ENCODE data around the gene ARHGAP1. TPM values are rescaled to one million over a fixed set of nuclear protein-coding genes. Genes with fewer than 3 reads are reported as not detected.
"Not testable (repeated sequence)": the region's sequence is repeated elsewhere in the genome, so short reads cannot be mapped to it uniquely, and the experiment has no call there.

The ARHGAP1 gene
- total RNA-seq, 1 experiment from 2014 or later: 29.3 TPM

GRCh38 chr11:46723359-46723680, 22.9 kb upstream of the ARHGAP1 start:
- no peak for DNase-seq (ENCODE audit: low spot score)

- no peak for DNase-seq (ENCODE audit: low spot score)
These were observed 22.3 kb upstream of the ARHGAP1 start for GRCh38 chr11:46722566-46723358.

GRCh38 chr11:46721286-46721685, 20.9 kb upstream of the ARHGAP1 start:
- DNase-seq (ENCODE audit: low spot score): no peak

- DNase-seq (ENCODE audit: low spot score): no peak
These were observed 19.3 kb upstream of the ARHGAP1 start for GRCh38 chr11:46719543-46720218.

- no peak for DNase-seq (ENCODE audit: low spot score)
These were observed 18.7 kb upstream of the ARHGAP1 start, which contains the start of gene F2 for GRCh38 chr11:46719048-46719542. TSS of gene F2 (plus strand) at chr11:46719213. CDS start at chr11:46719236, 23 bp downstream.

- peak; percentile 73 for DNase-seq (ENCODE audit: low spot score)
These were observed 18.0 kb upstream of the ARHGAP1 start for GRCh38 chr11:46718155-46719019.

- not testable (repeated sequence) for DNase-seq (ENCODE audit: low spot score)
These were observed 17.4 kb upstream of the ARHGAP1 start for GRCh38 chr11:46717825-46718154.

- DNase-seq (ENCODE audit: low spot score): no peak
These were observed 12.6 kb upstream of the ARHGAP1 start for GRCh38 chr11:46712874-46713576.

GRCh38 chr11:46711303-46711702, 10.9 kb upstream of the ARHGAP1 start:
- DNase-seq (ENCODE audit: low spot score): no peak

- DNase-seq (ENCODE audit: low spot score): no peak
These were observed 10.4 kb upstream of the ARHGAP1 start for GRCh38 chr11:46710821-46711269.

- DNase-seq (ENCODE audit: low spot score): not testable (repeated sequence)
These were observed 8.9 kb upstream of the ARHGAP1 start for GRCh38 chr11:46709351-46709750.

GRCh38 chr11:46706886-46707285, 6.5 kb upstream of the ARHGAP1 start:
- DNase-seq (ENCODE audit: low spot score): no peak

GRCh38 chr11:46705070-46705688, 4.8 kb upstream of the ARHGAP1 start:
- no peak for DNase-seq (ENCODE audit: low spot score)

GRCh38 chr11:46701078-46701654, 747 bp upstream of the ARHGAP1 start:
- no peak for DNase-seq (ENCODE audit: low spot score)

- DNase-seq (ENCODE audit: low spot score): no peak
These were observed 1.8 kb downstream of the ARHGAP1 start for GRCh38 chr11:46698597-46698996.

GRCh38 chr11:46697723-46698122, 2.7 kb downstream of the ARHGAP1 start:
- DNase-seq (ENCODE audit: low spot score): no peak

- DNase-seq (ENCODE audit: low spot score): no peak
These were observed 3.1 kb downstream of the ARHGAP1 start for GRCh38 chr11:46697303-46697702.

GRCh38 chr11:46696212-46696558, 4.2 kb downstream of the ARHGAP1 start:
- no peak for DNase-seq (ENCODE audit: low spot score)

GRCh38 chr11:46695345-46696211, 4.8 kb downstream of the ARHGAP1 start:
- no peak for DNase-seq (ENCODE audit: low spot score)

- DNase-seq (ENCODE audit: low spot score): no peak
These were observed 5.8 kb downstream of the ARHGAP1 start for GRCh38 chr11:46694607-46695006.

All from HT-29 (cell line).